GM10266 (cell line): ENCODE results near the gene ASB8.

Experiments
- DNase-seq: peaks from one replicate; pipeline ENCODE4 v3.0.0; 2012; ENCODE audit errors: extremely low spot score
- CTCF ChIP-seq: IDR thresholded peaks from 2 replicates; pipeline ENCODE4 v1.5.1; 2012; ENCODE audit warnings: mild to moderate bottlenecking, low read depth; ENCODE audit not compliant: control insufficient read depth, insufficient read depth; ENCODE audit errors: missing control alignments

ASB8 gene

GRCh38 chr12:48198672-48198971 is 41.3 kb upstream of the ASB8 start:
- DNase-seq, result no peak

GRCh38 chr12:48197971-48198671 is 40.8 kb upstream of the ASB8 start:
- DNase-seq, result peak; percentile 91
- TF ChIP-seq CTCF, result no peak

More at GRCh38 chr12:48198672-48198971, 41.3 kb upstream of the ASB8 start:
- no peak for TF ChIP-seq CTCF

- TF ChIP-seq CTCF, result peak; percentile 69
- no peak for DNase-seq
These were observed 40.2 kb upstream of the ASB8 start for GRCh38 chr12:48197549-48197970.

GRCh38 chr12:48194799-48195201 is 37.5 kb upstream of the ASB8 start:
- DNase-seq, result no peak
- no peak for TF ChIP-seq CTCF

- DNase-seq, result no peak
These were observed 36.3 kb upstream of the ASB8 start for GRCh38 chr12:48193623-48194022.

GRCh38 chr12:48192861-48193260 is 35.5 kb upstream of the ASB8 start:
- TF ChIP-seq CTCF, result no peak
- no peak for DNase-seq

More at GRCh38 chr12:48193623-48194022, 36.3 kb upstream of the ASB8 start:
- no peak for TF ChIP-seq CTCF

- no peak for TF ChIP-seq CTCF
- DNase-seq, result no peak
These were observed 33.8 kb upstream of the ASB8 start for GRCh38 chr12:48191096-48191495.
